ENCODE results near the gene PDAP1. TPM values are rescaled to one million over a fixed set of nuclear protein-coding genes. Genes with fewer than 3 reads are reported as not detected.

The PDAP1 gene
- total and polyA plus RNA-seq, 12 donors = 43.6 to 187 (median 90.2) TPM

DNA sequence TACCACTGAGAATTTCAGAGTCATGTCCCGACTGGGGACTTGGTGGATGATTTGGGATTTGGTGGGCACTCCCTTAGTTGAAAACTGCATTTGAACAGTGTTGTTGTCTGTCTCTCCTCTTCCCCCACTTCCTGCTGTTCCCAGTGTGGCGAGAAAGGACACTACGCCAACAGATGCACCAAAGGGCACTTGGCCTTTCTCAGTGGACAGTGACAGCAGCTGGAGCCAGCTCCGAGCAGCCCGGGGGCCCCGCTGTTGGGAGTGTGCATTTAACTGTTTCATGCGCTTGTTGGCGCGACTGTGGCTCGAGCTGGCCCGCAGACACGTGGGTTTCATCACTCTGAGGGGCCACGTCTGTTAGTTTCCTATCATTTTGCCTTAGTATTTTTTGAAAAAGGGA lies 47.9 kb upstream of the PDAP1 start:
- H3K36me3 ChIP-seq (replicated peaks in 1 of 2) = peaks cover 0 to 82% of the 10 kb centered on the region in 2 donors
- 74 to 82% (median 78%) methylated on average over 10 to 13 of the region's 13 CpGs for WGBS, 4 donors
- H3K27me3 ChIP-seq = no peaks in the 10 kb centered on the region
- DNase-seq = no peak
- intact Hi-C loops (cut with DNase I) = no loop called here
- H3K9me3 ChIP-seq (replicated peaks in 1 of 3) = no peaks in the 10 kb centered on the region
- no peak for TF ChIP-seq POLR2A (IDR thresholded peaks at IDR 0.05)
- TF ChIP-seq, protein P1, sequence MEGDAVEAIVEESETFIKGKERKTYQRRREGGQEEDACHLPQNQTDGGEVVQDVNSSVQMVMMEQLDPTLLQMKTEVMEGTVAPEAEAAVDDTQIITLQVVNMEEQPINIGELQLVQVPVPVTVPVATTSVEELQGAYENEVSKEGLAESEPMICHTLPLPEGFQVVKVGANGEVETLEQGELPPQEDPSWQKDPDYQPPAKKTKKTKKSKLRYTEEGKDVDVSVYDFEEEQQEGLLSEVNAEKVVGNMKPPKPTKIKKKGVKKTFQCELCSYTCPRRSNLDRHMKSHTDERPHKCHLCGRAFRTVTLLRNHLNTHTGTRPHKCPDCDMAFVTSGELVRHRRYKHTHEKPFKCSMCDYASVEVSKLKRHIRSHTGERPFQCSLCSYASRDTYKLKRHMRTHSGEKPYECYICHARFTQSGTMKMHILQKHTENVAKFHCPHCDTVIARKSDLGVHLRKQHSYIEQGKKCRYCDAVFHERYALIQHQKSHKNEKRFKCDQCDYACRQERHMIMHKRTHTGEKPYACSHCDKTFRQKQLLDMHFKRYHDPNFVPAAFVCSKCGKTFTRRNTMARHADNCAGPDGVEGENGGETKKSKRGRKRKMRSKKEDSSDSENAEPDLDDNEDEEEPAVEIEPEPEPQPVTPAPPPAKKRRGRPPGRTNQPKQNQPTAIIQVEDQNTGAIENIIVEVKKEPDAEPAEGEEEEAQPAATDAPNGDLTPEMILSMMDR (IDR thresholded peaks at IDR 0.05) = no peak
- H3K4me3 ChIP-seq = no peak overlapping the region
- peaks cover 11 to 18% of the 10 kb centered on the region in 2 donors for H3K4me1 ChIP-seq (replicated peaks in 1 of 2)
- no peak overlapping the region for H3K27ac ChIP-seq

DNA sequence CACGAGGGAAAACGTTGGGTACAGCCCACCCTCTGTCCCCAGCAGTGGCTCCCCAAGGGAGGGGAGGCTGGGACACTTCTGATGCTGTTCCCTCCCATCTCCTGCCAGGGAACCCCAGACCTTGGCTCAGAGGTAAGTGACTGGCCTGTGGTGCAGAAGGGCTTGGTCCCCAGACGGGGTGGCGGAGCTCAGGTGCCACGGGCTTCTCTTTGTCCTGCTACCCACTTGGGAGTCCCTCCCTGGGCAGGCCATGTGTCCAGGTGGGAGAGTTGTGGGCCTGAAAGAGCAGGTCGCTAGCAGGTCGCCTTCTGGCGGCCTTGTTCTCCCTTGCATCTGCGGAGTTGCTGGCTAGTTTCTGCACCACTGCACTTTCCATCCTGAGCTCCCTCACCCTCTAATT lies 47.5 kb upstream of the PDAP1 start:
- no peaks in the 10 kb centered on the region for H3K9me3 ChIP-seq (replicated peaks in 1 of 3)
- peaks cover 11 to 16% of the 10 kb centered on the region in 2 donors for H3K4me1 ChIP-seq (replicated peaks in 1 of 2)
- no peak for TF ChIP-seq POLR2A (IDR thresholded peaks at IDR 0.05)
- TF ChIP-seq, protein P1 (IDR thresholded peaks at IDR 0.05) = no peak
- 74 to 83% (median 80%) methylated on average over 5 to 9 of the region's 9 CpGs for WGBS, 4 donors
- DNase-seq = no peak
- no peaks in the 10 kb centered on the region for H3K27me3 ChIP-seq
- H3K27ac ChIP-seq = no peak overlapping the region
- H3K36me3 ChIP-seq (replicated peaks in 1 of 2) = peaks cover 0 to 86% of the 10 kb centered on the region in 2 donors
- intact Hi-C loops (cut with DNase I) = no loop called here
- H3K4me3 ChIP-seq = no peak overlapping the region

DNA sequence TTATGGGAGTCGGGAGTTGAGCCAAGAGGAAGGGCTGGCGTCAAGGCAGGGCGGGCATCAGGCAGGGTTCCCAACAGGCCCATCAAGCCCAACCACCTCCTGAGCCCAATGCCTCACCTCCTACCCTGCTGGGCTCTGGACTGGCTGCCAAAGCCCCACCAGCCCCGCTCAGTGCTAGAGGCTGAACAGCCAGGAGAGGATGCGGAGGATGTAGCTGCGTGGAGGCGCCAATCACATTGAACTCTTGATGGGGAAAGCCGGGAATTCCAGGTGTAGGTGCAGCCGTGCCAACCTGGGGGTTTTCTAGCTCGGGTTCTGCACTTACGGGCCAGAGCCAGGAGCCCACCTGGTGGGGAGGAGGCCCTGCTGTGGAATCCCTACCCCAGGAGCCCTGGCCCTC lies 44.7 kb upstream of the PDAP1 start:
- Histone ChIP-seq H3K27me3 (no peaks in the 10 kb centered on the region), H3K4me1 (replicated peaks in 1 of 2) (no peaks in the 10 kb centered on the region), H3K9me3 (replicated peaks in 1 of 3) (no peaks in the 10 kb centered on the region), H3K36me3 (replicated peaks in 1 of 2) (peaks cover 0 to 88% of the 10 kb centered on the region in 2 donors), H3K27ac (no peak overlapping the region), H3K4me3 (no peak overlapping the region)
- no peak for DNase-seq
- WGBS, 4 donors = 80 to 95% (median 86%) methylated on average over 2 to 11 of the region's 11 CpGs
- intact Hi-C loops (cut with DNase I) = no loop called here
- TF ChIP-seq, protein P1 (IDR thresholded peaks at IDR 0.05) = no peak
- no peak for TF ChIP-seq POLR2A (IDR thresholded peaks at IDR 0.05)

DNA sequence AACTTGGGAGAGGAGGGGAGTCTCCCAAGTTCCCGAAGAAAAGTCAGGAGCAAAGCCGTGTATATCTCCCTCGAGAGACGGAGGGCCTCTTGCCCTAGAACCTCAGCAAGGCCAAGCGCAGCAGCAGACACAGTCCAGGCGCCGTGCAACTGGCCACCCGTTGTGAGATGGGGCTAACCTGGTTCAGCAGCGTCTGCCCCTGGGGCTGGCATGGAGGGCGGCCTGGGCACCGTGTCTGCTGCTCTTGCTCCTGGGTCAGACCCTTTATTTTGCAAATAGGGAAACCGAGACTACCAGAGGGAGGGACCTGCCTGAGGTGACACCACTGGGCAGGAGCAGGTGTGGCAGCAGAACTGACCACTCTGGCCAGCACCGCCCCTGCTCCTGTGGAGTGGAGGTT lies 44.1 kb upstream of the PDAP1 start:
- Histone ChIP-seq H3K4me3 (no peak overlapping the region), H3K36me3 (replicated peaks in 1 of 2) (peaks cover 0 to 88% of the 10 kb centered on the region in 2 donors), H3K9me3 (replicated peaks in 1 of 3) (no peaks in the 10 kb centered on the region), H3K27me3 (no peaks in the 10 kb centered on the region), H3K4me1 (replicated peaks in 1 of 2) (no peaks in the 10 kb centered on the region), H3K27ac (no peak overlapping the region)
- WGBS, 4 donors = 84 to 93% (median 88%) methylated on average over 3 to 13 of the region's 13 CpGs
- no peak for DNase-seq
- TF ChIP-seq, protein P1 (IDR thresholded peaks at IDR 0.05) = no peak
- TF ChIP-seq POLR2A (IDR thresholded peaks at IDR 0.05) = no peak
- intact Hi-C loops (cut with DNase I) = no loop called here
